GM12878 (cell line): ENCODE data around the gene SMG9. TPM values are rescaled to one million over a fixed set of nuclear protein-coding genes. Genes with fewer than 3 reads are reported as not detected.
A peak's percentile ranks its signal among the peaks of the same experiment; 100 is the strongest.

ENCODE experiments used
- ATF7 ChIP-seq: fragments of 450-650 bp; IDR thresholded peaks from 2 replicates; pipeline ENCODE4 v1.6.1; 2016; ENCODE audit warnings: low read depth, mild to moderate bottlenecking
- BCL3 ChIP-seq: IDR thresholded peaks from 2 replicates; pipeline ENCODE4 v1.6.1; 2011; ENCODE audit warnings: borderline replicate concordance, low read depth, mild to moderate bottlenecking, moderate library complexity, low read length; ENCODE audit not compliant: insufficient read depth, poor library complexity, severe bottlenecking
- CEBPZ ChIP-seq: fragments of 150-350 bp; IDR thresholded peaks from 2 replicates; pipeline ENCODE4 v1.6.1; 2016; ENCODE audit warnings: low read depth, low read length
- CREM ChIP-seq: IDR thresholded peaks from 2 replicates; pipeline ENCODE4 v1.6.1; 2014; ENCODE audit warnings: antibody characterized with exemption, low read depth
- EED ChIP-seq: sonication (generic); IDR thresholded peaks from 2 replicates; pipeline ENCODE4 v1.6.1; 2016; ENCODE audit warnings: antibody characterized with exemption, low read depth
- EGR1 ChIP-seq, 2 experiments: IDR thresholded peaks; 1 replicate in 1 of 2; 2 replicates in 1 of 2; pipeline ENCODE4 v1.6.1; 2011 to 2012; ENCODE audit warnings: low read depth in 2 of 2, low read length in 2 of 2, borderline replicate concordance in 1 of 2, mild to moderate bottlenecking in 1 of 2, moderate library complexity in 1 of 2
- ELK1 ChIP-seq: IDR thresholded peaks from 2 replicates; pipeline ENCODE4 v1.6.1; 2012; ENCODE audit warnings: low read depth, low read length, improper control_type of control experiment
- HDAC2 ChIP-seq: fragments of 200-600 bp; sonication (generic); IDR thresholded peaks from 2 replicates; pipeline ENCODE4 v1.6.1; 2017
- NFIC ChIP-seq: IDR thresholded peaks from 2 replicates; pipeline ENCODE4 v1.6.1; 2012; ENCODE audit warnings: low read depth, mild to moderate bottlenecking, inconsistent platforms, low read length, moderate library complexity
- NKRF ChIP-seq: fragments of 450-650 bp; conservative IDR thresholded peaks from 2 replicates; pipeline ENCODE4 v1.6.1; 2017; ENCODE audit warnings: mild to moderate bottlenecking, moderate library complexity
- PBX3 ChIP-seq: IDR thresholded peaks from 2 replicates; pipeline ENCODE4 v1.6.1; 2011; ENCODE audit warnings: mild to moderate bottlenecking, low read depth, low read length, moderate library complexity; ENCODE audit not compliant: insufficient replicate concordance
- RFX5 ChIP-seq: IDR thresholded peaks from 2 replicates; pipeline ENCODE4 v1.6.1; 2011; ENCODE audit warnings: low read depth, low read length, improper control_type of control experiment
- SMAD1 ChIP-seq: fragments of 450-650 bp; IDR thresholded peaks from 2 replicates; pipeline ENCODE4 v1.6.1; 2018; ENCODE audit warnings: mild to moderate bottlenecking, low read depth; ENCODE audit not compliant: partially characterized antibody
- SPI1 ChIP-seq: IDR thresholded peaks from 2 replicates; pipeline ENCODE4 v1.6.1; 2011; ENCODE audit warnings: low read depth, mild to moderate bottlenecking, low read length, moderate library complexity, borderline replicate concordance; ENCODE audit not compliant: insufficient read depth
- STAT1 ChIP-seq: fragments of 450-650 bp; conservative IDR thresholded peaks from 2 replicates; pipeline ENCODE4 v1.6.1; 2014; ENCODE audit warnings: antibody characterized with exemption, mild to moderate bottlenecking
- ZNF622 ChIP-seq: fragments of 450-650 bp; IDR thresholded peaks from 2 replicates; pipeline ENCODE4 v1.6.1; 2017; ENCODE audit warnings: mild to moderate bottlenecking, inconsistent platforms
- polyA plus RNA-seq, 11 experiments: library from polyadenylated mRNA; depleted of rRNA in 4 of 11; unstranded in 6 of 11; stranded (reverse) in 5 of 11; fragments of >200 nt; fragmentation: Nextera tagmentation in 4 of 11; fragmentation: Illumina TruSeq in 1 of 11; extraction: Ambion mirVana in 4 of 11; extraction: Trizol in 1 of 11; gene quantifications; 1 replicate in 1 of 11; 2 replicates in 10 of 11; pipeline versions ENCODE4 v1.2.1 to v1.2.3, GENCODE V29; 2011 to 2016; ENCODE audit warnings: inconsistent platforms in 2 of 11, missing spikeins in 2 of 11, low read depth in 1 of 11
- total RNA-seq, 4 experiments: library from RNA; depleted of rRNA in 3 of 4; stranded (reverse); fragments of >200 nt in 3 of 4; fragmentation: Illumina TruSeq in 1 of 4; extraction: Trizol in 1 of 4; gene quantifications; 2 replicates each; pipeline versions ENCODE4 v1.2.1 to v1.2.3, GENCODE V29; 2013 to 2021
- TF ChIP-seq, protein P1 (sequence below): IDR thresholded peaks from 2 replicates; pipeline ENCODE4 v1.6.1; 2012; ENCODE audit warnings: low read depth, low read length, improper control_type of control experiment

SMG9 gene
- total and polyA plus RNA-seq, 10 of the 15 experiments (the other 5 are each of a cell fraction or from before 2014, with no cell fraction given) = 0.69 to 52.2 (median 28.1) TPM

GRCh38 chr19:43782689-43783231 lies 28.0 kb upstream of the SMG9 start (continued):
- TF ChIP-seq CEBPZ = no peak
- no peak for TF ChIP-seq NKRF
- TF ChIP-seq ELK1 = no peak
- TF ChIP-seq ATF7 = no peak
- no peak for TF ChIP-seq EGR1 (IDR thresholded peaks at IDR 0.05; ENCODE audit: borderline replicate concordance in 1 of 2, low read depth in 2 of 2, low read length in 2 of 2)
- TF ChIP-seq SMAD1 = no peak
- no peak for TF ChIP-seq PBX3
- TF ChIP-seq STAT1 = no peak
- no peak for TF ChIP-seq ZNF622
- TF ChIP-seq HDAC2 = no peak
- TF ChIP-seq CREM = peak; percentile 37
- TF ChIP-seq BCL3 = peak; percentile 26
- TF ChIP-seq SPI1 = no peak
- TF ChIP-seq, protein P1, sequence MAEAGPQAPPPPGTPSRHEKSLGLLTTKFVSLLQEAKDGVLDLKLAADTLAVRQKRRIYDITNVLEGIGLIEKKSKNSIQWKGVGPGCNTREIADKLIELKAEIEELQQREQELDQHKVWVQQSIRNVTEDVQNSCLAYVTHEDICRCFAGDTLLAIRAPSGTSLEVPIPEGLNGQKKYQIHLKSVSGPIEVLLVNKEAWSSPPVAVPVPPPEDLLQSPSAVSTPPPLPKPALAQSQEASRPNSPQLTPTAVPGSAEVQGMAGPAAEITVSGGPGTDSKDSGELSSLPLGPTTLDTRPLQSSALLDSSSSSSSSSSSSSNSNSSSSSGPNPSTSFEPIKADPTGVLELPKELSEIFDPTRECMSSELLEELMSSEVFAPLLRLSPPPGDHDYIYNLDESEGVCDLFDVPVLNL = no peak
- TF ChIP-seq RFX5 = no peak
- TF ChIP-seq NFIC = no peak
- no peak for TF ChIP-seq EED
